Endometrial microvascular endothelial cells (primary cell): ENCODE data around the gene DNAH1. TPM values are rescaled to one million over a fixed set of nuclear protein-coding genes. Genes with fewer than 3 reads are reported as not detected.
"Not testable (repeated sequence)": the region's sequence is repeated elsewhere in the genome, so short reads cannot be mapped to it uniquely, and the experiment has no call there.

ENCODE experiments used
- in situ Hi-C: cut with HindIII; loops from 2 replicates; pipeline ENCODE4 v1.10.0; 2017; ENCODE audit warnings: low sequenced_read_pairs, low pct_unique_long_range_greater_than_20kb; ENCODE audit errors: inconsistent ontology term
- total RNA-seq: library from RNA; depleted of rRNA; stranded (reverse); fragments of >200 nt; gene quantifications from one replicate; pipeline ENCODE4 v1.2.3, GENCODE V29; 2015; ENCODE audit errors: inconsistent ontology term

DNAH1 gene
- total RNA-seq: 2.1 TPM

DNA sequence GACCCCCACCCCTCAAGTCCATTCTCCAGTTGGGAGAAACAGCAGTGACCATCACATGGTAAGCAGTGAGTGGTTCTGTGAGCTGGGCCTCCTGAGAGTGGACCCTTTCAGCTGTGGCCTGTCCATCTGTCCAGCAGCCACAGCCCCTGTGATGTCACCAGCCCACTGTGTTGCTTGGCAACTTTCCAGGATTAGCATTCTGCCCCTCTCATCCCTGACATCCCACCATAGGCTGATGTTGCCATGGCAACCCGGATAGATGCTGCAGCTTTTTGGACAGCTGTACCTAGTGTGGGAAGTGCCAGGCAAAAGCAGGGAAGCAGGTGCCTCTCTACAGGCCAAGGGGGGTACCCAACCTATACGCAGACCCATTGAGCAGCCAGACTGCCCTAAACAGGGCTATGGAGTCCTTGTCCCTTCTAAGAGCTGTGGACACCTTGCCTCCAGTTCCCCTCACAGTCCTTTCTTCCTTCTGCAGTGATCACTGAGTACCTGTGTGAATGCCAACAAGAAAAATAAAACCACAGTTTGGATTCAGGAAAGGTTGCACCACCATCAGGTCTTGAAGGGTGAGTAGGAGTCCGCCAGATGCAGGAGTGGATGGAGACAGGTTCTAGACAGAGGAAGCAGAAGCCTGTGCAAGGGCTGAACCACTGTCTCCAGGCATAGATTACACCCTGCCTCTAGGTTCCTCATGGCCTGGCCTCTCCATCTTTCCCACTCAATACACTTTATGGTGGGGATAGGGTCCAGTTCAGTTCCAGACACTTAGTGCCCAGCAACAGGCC lies at the start of gene DNAH1:
DNAH1 (plus strand) TSS at position 343 of the 788 bp plus-strand sequence. CDS start 6,124 bp downstream, outside the sequence.
- in situ Hi-C loops: no loop called here

DNA sequence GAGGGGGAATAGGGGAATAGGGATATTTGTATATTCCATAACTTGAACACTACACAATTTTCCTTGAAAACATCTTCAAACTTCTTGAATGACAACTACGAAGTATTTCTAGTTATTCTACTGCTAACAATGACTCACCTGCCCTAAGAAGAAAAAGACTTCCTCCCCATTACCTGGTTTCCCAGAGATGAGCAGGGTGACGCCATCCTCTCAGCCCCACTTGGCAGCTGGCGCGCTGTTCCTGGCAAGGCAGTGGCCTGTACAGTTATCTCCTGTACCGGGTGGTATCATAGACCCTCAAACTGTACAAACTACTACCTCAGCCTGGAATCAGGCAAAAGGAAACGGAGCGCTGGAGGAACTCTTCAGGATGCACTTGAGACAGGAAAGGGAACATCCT lies 48.1 kb upstream of the DNAH1 start:
- in situ Hi-C loops: no loop called here

DNA sequence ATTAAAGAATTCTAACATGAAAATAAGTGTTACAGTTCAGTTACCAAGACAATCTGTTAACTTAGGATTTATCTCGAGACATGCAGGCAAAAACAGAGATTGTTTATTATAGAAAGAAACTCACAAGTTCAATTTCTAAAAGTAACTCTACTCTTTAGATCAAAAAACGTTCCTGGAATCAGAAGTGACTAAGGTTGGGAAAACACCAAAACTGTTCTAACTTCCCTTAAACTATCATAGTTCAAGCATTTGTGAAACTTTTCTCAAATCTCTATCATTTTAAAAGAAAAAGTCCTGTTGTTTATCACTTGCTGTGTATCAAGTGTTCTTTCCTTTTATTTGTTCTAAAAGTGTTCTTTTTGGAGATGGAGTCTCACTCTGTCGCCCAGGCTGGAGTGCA lies 46.3 kb upstream of the DNAH1 start:
- in situ Hi-C loops: no loop called here

DNA sequence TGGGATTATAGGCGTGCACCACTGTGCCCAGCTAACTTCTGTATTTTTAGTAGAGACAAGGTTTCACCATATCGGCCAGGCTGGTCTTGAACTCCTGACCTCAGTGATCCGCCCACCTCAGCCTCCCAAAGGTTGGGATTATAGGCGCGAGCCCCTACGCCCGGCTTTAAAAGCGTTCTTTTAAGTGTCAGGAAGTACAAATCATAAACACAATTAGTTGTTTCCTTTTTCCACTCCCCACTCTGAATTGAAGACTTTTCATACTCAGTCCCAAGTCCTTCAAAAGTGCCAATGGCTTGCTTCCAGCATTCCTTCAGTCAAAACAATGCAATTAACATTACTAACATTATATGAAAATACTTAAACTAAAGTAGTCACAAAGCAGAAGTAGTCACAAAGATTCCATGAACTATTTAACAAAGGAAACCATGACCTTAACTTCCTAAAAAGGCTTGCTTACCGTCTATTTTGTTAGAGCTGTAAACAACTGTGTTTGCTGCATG lies 45.8 kb upstream of the DNAH1 start:
- in situ Hi-C loops: no loop called here

DNA sequence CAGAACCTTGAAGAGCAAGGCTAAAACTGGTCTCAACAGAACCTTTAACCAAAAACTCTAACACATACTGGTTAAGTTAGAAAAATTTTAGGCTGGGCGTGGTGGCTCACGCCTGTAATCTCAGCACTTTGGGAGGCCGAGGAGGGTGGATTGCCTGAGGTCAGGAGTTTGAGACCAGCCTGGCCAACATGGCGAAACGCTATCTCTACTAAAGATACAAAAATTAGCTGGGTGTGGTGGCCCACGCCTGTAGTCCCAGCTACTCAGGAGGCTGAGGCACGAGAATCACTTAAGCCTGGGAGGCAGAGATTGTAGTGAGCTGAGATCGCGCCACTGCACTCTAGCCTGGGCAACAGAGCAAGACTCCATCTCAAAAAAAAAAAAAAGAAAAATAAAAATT lies 43.9 kb upstream of the DNAH1 start:
- in situ Hi-C loops: not testable (repeated sequence)

DNA sequence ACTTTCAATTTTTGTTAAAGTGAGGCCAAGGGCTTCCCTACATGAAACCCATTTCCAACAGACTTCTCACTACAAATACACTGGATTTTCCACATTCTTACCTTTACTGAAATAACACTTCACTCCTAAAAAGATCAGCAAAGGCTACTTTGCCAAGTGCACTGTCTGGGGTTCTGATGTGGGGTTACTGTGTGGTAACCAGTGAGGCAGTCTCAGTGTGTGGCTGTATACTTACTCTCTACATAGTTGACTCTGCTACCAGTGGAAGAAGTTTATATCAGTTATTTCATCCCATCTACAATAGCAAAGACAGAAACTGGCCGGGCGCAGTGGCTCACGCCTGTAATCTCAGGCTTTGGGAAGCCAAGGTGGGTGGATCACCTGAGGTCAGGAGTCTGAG lies 43.3 kb upstream of the DNAH1 start:
- in situ Hi-C loops: no loop called here

DNA sequence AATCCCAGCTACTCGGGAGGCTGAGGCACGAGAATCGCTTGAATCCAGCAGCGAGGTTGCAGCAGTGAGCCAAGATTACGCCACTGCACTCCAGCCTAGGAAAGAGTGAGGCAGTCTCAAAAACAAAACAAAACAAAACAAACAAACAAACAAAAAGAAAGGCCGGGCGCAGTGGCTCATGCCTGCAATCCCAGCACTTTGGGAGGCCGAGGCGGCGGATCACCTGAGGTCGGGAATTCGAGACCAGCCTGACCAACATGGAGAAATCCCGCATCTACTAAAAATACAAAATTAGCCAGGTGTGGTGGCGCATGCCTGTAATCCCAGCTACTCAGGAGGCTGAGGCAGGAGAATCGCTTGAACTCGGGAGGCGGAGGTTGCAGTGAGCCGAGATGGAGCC lies 41.3 kb upstream of the DNAH1 start:
- in situ Hi-C loops: not testable (repeated sequence)

DNA sequence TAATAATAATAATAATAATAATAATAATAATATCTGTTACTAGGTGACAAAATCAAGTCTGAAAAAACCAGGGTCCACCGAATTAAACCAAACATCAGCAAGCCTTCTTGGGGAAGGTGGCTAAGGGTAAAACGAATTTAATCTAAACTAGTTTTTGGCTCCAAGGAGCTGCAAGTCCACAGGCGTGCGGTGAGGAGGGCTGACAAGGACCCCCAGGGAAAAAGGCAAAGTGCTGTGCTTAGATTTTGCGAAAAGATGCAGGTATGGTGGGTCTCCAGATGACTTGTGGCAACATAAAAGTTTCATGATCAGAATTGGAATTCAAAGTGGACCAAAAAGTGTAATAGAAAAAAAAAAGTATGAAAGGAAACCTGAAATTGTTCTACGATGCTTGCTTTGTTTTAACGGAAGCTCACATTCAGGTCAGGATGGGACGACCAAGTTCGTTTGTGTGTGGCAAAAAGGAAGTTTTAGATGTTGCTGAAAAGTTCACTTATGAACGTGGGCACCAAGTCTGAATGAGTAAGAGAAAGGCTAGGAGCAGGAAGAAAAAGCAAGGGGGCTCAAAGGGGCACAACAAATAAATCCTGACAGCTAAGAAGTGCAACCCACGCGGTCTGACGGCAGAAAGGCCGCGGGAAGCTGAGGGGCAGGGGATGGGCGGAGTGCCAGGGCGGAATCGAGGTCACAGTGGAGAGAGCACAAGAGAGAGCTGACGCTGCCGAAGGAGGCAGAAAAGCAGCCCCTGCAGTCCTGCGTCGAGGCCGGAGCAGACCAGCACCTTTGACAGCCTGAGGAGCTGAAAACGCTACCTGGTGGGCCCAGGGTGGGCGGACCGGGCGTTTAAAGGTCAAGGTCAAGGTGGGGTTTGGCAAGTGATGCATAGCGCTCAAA lies 38.8 kb upstream of the DNAH1 start:
- in situ Hi-C loops: no loop called here

DNA sequence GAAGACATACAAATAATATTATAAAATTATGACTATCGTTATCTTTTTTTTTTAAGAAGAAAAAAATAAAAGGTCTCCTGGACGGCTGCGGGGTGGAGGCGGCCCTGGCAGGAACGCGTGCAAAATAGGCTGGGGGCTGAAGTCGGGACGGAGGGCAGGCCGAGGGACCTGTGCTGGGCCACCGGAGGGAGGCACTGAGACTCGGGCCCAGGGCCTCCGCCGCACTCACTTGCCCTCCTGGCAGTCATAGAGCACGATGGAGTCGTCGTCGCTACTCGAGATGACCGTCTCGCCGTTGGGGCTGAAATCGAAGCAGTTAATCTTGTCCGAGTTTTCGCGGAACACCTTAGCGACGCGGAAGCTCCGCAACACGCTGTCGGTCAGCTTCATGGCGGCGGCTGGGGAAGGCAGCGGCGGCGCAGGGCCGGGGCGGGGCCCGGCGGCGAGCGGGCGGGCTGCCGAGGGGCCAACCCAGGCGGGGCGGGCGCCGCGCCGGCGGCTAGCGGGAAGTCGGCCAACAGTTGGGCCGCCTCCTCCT lies 38.1 kb upstream of the DNAH1 start:
- in situ Hi-C loops: no loop called here

DNA sequence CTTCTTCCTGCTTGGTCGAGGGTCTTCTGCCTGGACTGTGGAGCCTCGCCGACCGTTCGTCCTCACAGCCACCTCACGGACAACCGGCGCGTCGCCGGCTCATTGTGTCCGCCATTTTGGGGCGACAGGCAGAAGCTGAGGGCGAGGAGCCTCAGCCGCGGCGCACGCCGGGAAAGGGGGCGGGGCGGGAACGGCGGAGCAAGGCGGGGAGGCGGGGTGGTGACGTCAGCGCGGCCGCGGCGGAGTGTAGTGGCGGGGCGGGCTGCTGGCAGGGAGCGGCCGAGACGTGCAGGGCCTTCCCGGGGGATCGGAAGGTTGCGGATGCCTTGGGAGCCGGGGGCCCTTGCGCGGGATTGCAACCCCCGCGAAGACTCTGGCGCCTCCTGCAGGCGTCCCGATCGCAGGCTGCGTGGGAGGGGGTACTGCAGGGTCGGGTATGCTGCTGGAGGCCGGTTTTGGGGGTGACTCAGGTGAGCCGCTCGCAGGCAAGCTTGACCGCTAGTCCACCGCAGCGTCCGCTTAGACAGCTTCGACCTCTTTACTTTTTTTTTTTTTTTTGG lies 37.5 kb upstream of the DNAH1 start, which contains the start of gene WDR82:
WDR82 (minus strand) TSS at position 140 of the 560 bp plus-strand sequence. CDS start 288 bp downstream, outside the sequence.
- in situ Hi-C loops: no loop called here

DNA sequence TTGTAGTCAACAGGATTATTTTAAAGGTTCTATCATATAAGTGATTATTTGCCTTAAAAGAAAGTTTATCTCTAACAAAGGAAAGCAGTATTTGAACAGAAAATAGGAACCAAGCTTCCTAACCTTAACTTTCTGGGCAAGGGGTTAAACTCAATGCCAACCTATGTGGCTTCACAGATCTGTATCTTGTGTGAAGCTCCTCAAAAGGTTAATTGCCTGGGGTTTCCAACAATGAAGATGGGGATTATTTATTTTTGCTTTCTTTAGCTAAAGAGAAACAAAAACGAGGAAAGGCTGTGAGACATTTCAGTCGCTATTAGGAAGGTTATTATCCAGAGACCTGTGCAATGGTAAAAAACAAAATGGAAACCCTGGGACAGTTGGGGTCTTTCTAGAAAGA lies 36.5 kb upstream of the DNAH1 start:
- in situ Hi-C loops: no loop called here

DNA sequence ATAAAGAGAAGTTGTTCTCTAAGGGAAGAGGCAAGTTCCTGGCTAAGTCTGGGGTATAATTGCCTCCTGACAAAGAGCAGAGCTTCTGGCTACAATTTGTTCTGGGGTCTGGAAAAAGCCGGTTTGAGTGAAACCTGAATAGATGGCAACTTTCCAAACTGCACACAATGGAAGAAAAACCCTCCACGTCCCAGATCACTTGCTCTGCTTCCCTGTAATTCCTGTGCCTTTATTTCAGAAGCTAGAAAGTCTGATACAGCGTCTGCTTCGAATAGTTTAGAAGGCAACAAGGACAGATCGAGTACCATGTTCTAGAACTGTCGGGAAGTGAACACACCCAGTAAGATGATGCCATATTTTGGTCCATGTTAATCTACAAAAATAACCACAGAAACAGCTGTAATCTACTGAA lies 36.1 kb upstream of the DNAH1 start:
- in situ Hi-C loops: no loop called here

DNA sequence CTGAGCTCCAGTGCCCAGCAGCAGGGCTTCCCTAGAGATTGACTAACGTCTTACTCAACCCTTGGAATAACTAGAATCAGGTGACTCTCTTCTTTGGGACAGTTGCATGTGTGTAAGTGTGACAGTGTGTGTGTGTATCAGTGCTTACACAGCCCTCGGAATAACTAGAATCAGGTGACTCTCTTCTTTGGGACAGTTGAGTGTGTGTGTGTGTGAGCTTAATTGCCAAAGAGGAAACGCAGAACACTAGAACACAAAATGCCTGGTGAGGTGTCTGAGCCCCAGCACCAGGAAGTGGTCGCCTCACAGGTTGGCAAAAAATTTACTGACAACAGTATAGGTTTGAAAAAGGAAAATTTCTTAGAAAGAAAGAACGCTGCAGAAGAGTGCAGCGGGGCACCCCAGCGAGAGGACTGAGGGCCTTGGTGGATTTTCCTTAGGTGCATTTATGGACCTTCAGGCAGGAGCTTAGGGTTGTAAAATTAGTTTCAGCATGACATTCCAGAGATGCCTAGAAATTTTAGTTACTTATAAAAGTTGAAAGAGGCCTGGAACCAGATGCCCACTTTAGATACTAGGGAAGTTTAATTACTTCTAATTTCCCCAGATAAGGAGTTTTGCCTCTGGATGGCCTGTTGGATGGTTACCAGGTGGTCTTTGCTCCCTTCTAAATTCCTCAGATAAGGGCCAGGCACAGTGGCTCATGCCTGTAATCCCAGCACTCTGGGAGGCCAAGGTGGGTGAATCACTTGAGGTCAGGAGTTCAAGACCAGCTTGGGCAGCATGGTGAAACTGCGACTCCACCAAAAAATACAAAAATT lies 33.9 kb upstream of the DNAH1 start:
- in situ Hi-C loops: no loop called here

DNA sequence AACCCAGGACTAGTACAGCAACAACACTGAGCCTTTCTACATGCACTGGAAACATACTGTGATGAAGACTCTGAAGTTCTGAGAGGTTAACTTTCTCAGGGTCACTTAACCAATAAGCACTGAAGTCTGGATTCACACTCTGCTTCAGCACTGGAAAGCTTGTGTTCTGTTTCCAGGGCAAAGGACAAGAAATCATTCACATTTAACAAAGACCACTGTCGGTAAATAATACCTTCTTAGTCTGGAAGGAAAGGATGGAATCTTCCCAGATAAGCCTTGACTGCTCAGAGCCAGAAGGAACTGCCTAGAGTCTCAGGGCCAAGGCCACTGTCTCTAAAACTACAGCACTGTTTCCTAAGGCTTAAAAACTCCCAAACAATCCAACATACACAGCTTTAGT lies 32.8 kb upstream of the DNAH1 start:
- in situ Hi-C loops: no loop called here

DNA sequence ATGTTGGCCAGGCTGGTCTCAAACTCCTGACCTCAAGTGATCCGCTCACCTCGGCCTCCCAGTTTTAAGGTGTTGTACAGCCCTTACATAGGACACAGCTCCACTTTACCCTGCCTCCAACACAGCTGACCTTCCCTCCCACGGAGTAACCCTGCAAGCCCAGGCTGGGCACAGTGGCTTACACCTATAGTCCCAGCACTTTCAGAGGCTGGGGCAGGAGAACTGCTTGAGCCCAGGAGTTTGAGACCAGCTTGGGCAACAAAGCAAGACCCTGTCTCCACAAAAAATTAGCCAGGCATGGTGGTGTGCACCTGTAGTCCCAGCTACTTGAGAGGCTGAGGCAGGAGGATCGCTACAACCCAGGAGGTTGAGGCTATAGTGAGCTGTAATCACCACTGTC lies 32.1 kb upstream of the DNAH1 start:
- in situ Hi-C loops: not testable (repeated sequence)

DNA sequence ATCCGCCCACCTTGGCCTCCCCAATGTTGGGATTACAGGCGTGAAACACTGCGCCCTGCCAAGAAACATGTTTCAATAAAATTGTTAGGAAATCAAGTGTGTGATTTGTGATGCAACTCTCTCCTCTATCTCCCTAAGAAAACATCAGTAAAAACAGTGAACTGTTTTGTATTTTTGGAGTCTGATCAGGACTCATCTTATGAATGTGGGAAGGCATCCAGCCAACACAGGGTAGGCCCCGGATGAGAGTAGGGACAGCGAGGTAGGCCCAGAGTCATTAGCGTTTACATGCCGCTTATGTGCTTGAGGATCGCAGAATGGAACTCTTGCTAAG lies 29.4 kb upstream of the DNAH1 start:
- in situ Hi-C loops: no loop called here

DNA sequence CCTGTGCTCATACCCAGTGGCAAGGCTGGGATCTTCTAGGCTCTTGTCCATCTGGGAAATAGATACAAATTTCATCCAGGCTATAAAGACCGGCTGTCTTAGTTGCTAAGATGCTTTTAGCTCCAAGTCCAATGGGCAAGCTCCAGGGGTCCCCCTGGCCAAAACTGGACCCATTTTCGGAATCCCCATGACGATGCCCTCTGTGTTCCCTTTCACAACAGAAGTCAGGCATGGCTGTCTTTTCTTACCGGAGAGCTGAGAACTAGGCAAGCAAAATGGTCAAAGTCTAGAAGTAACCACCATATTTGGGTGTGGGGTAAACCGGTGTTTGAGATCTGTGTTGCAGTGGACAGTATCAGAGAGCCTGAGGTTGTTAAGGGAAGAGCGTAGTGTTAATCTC lies 27.4 kb upstream of the DNAH1 start:
- in situ Hi-C loops: no loop called here

DNA sequence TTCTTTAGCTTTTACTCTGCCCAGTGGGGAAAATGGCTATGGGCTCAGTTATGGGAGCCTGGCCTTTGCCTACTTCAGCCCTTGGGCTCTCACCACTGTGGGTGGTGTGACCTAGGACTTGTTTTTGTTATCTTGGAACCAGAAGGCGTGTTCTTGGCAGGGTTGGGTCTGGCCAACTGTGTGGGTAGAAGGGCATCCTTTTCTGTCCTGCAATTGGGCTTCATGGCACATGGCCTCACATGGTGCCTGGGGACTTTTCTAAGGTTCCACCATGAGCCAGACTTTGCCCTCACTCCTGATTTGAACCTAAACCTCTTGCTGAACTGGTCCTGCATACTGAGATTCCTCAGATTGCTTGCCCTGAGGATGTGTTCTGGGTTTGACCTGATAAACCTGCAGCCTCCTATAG lies 26.8 kb upstream of the DNAH1 start:
- in situ Hi-C loops: no loop called here
